GM21515 (cell line): ENCODE measurements around the gene UNC5A.

Experiments
- ATAC-seq: cut with Tn5 transposase; IDR thresholded peaks from one replicate; pipeline ENCODE4 v1.9.1; 2021; ENCODE audit not compliant: unreplicated experiment

Gene UNC5A

GRCh38 chr5:176877793-176878331 lies 67.5 kb downstream of the UNC5A start:
- ATAC-seq: no peak

- ATAC-seq: no peak
Measured at GRCh38 chr5:176878463-176878862, 68.1 kb downstream of the UNC5A start.

DNA sequence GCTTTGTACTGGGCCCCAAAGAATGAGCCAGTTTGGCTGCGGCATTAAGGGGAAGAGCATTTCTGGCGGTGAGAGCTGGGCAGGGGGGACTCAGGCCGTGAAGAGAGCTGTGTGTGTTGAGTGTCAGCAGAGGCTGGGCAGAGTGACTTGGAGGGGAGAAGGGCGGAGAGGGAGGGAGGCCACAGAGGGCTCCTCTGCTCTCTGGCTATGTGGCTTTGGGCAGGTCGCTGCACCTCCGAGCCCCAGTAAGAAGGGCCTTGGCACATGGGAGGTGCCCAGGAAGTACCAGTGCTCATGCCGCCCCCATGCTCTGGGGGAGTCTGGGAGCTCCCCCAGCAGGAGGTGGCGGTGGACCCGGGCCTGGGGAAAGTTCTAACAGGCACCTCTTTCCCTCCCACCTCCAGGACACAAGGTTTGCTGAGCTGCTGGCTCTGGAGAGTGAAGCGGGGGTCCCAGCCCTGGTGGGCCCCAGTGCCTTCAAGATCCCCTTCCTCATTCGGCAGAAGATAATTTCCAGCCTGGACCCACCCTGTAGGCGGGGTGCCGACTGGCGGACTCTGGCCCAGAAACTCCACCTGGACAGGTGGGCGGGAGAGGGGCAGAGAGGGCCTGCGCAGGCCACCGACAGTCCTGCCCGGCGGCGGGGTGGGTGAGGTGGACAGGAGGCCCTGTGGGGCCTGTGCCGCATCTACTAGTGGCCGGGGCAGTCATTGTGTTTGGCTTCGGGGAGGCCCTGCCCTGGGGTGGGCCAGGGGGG lies 68.7 kb downstream of the UNC5A start:
- ATAC-seq: no peak

DNA sequence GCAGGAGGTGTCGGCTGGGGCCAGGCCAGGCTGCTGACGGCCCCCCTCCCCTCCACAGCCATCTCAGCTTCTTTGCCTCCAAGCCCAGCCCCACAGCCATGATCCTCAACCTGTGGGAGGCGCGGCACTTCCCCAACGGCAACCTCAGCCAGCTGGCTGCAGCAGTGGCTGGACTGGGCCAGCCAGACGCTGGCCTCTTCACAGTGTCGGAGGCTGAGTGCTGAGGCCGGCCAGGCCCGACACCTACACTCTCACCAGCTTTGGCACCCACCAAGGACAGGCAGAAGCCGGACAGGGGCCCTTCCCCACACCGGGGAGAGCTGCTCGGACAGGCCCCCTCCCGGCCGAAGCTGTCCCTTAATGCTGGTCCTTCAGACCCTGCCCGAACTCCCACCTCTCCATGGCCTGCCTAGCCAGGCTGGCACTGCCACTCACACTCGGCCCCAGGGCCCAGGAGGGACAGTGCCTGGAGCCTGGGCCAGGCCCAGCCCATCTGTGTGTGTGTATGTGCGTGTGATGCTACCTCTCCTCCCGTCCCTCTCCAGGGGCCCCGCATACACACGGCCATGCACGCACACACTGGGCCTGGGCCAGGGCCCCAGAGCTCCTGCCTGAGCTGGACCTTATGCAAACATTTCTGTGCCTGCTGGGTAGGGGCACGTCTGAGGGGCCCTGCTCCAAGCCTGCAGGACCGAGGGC lies 69.5 kb downstream of the UNC5A start:
- no peak for ATAC-seq

- no peak for ATAC-seq
Measured at GRCh38 chr5:176880366-176881020, 70.1 kb downstream of the UNC5A start.

GRCh38 chr5:176881021-176881749 lies 70.8 kb downstream of the UNC5A start:
- ATAC-seq: no peak

DNA sequence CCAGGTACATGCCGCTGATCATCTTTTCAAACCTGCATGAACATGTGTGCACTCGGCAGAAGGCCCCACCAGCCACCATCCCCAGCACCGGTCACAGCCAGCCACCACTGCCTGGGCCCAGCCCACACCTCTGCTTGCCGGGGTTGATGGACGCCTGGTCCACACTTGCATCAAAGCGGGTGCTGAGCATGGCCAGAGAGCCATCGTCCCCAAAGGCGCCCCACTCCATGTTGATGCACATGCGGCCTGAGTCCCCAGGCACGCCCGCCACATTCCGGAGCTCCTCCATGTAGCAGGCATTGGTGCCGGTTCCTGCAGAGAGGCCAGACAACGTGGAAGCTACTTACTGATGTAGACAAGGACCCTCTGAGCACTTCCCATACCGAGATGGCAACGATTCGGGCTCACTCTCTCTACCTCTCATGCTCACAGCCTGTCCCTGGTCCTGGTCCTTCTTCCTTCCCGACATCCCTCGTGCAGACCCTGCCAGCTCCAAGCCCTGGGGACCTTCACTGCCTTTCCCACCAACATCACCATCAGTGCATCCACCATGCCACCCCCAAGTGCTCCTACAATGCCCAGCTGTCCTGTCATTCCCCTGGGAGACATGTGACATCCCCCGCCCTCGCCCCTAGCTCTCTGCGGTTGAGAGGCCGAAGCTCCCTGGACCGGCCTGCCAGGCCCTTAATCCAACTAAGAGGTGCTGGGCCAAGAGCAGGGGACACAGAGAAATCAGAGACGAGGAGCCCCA lies 71.6 kb downstream of the UNC5A start:
- ATAC-seq: no peak

- ATAC-seq: no peak
Measured at GRCh38 chr5:176882567-176882903, 72.2 kb downstream of the UNC5A start.

DNA sequence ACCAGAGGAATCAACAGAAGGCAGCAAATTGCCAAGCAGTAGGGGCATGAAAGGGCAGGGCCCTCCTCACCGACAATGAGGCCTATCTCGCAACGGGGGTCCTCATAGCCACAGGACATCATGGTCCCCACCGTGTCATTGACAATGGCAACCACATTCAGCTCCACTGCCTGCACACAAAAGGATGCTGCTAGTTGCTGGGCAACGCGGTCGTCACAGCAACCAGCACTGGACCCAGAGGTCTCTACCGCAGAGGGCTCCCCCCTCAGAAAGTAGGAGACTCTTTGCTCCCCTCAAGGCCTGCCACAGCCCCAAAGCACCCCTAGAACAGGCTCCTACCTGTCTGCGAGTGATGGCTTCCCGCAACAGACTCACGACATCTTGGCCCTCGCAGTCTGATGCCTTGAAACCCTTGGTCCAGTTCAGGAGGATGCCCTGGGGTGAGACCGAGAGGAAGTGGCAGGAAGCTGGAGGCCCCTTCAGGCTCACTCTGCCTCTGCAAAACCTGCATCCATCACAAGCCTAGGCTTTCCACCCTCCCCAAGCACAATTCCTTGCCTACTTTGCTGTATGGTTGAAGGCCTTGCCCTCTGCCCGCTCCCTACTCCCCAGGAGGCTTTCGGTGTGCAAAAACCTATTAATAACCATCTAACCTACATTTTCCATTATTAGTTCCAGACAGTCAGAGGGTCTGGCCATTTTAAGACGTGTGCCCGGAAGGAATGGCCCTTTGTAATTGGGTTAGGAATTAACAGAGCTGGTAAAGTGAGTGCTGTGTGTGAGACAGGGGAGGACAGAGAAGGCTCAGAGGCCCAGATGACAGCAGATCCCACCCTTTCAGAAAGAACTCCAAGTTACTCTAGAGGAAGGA lies 73.6 kb downstream of the UNC5A start:
- ATAC-seq: no peak

- ATAC-seq: no peak
Measured at GRCh38 chr5:176884571-176884890, 74.2 kb downstream of the UNC5A start.

- ATAC-seq: no peak
Measured at GRCh38 chr5:176886336-176887251, 76.2 kb downstream of the UNC5A start.

DNA sequence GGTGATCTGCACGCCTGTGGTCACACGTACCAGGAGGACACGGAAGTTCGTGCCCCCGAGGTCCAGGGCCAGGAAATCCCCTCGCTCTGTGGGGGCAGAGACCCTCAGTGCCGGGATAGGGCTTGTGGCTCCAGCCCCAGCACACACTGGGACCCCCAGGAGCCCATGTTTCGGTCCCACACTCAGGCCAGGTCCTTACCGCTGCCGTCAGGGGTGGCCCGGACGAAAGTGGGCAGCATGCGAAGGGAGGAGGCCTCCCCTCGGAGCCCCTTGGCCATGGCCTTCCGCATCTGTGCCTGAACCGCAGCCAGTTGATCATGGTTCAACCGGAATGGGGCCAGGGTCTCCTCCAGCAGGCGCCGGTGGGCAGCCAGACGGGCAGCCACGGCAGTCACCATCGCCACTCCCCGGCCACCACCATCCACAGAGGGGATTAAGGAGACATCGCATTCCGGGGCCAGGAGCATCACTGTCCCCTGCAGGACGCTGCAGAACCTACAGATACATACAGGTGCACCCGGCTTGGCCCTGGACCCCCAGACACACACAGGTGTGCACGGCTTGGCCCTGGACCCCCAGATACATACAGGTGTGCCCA lies 77.0 kb downstream of the UNC5A start:
- ATAC-seq: no peak

- no peak for ATAC-seq
Measured at GRCh38 chr5:176888016-176888864, 77.9 kb downstream of the UNC5A start.

DNA sequence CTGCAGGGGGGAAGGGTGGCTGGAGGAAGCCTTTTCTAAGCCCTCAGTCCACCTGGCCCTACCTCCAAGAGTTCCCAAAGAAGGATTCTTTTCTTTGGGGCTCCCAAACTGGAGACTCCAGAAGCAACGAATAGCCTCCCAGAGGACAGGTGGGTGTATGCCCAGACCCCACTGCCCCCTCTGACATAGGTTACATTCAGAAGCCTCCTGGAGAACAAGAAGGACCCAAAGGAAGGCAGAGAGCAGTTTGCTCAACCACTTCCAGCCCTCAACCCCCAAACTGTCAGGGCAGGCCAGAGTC lies 78.5 kb downstream of the UNC5A start:
- ATAC-seq: no peak

DNA sequence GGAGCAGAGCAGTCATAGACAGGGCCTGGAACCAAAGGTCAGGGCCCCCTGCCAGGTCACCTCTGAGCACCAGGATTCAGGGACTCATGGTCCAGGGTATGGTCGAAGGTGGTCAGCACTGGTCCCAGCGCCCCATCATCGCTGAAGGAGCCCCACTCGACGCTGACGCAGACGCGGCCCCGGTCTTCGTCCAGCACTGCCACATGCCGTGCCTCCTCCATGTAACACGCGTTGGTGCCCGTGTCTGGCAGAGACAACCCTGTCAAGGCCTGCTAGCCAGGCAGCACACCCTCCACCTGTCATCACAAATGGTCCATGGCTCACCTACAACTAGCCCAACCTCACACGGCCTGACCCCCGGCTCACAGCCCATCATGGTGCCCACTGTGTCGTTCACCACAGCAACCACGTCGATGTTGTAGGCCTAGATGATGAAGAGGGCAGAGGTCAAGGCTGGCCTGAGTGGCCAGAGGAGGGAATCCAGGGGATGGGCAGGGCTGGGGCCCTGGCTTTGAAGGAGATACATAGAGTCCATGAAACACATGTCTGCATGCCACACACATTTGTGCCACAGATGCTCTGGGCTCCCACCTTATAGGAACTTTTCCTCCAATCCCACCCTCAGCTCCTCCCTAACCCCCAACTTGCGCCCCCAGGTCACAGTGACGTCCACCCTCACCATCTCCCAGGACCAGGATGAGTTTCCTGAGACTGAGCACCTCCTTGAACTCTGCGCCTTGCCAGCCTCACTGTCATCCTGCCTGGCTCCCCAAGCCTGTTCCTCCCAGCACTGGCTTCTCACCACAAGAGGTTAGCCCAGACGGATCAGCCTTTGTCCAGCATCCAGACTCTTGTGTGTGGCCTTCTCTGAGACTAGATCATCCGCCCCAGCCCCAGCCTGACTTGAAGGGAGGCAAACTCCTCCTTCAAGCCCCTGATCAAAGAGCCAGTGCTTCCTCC lies 79.2 kb downstream of the UNC5A start:
- ATAC-seq: no peak
